ENCODE data around the gene FSHB.

Gene FSHB

GRCh38 chr11:30230714-30231113 is at the start of gene FSHB:
Gene FSHB, plus strand, starts transcription at chr11:30231014. Its CDS starts 889 bp downstream, at chr11:30231903.
- H3K4me1 ChIP-seq (ENCODE audit: control insufficient read depth, insufficient read depth, low read length), result no peaks in the 10 kb centered on the region
- H3K4me3 ChIP-seq (ENCODE audit: low read depth, low read length), result no peak within 1 kb of the TSS
- H3K36me3 ChIP-seq (ENCODE audit: control insufficient read depth in 2 of 2, insufficient read depth in 1 of 2, low read length in 2 of 2), result no peaks in the 10 kb centered on the region
- ChIA-PET CTCF (interaction anchor here (0.6 to 0.7 kb wide), 2 partner anchors 34 to 338 kb away, joined by 3 to 4 read pairs; no protein-coding TSS in a partner anchor), POLR2A (no interaction called here)
- H3K27ac ChIP-seq (ENCODE audit: extremely low read depth, low read depth, low read length), result no peak within 1 kb of the TSS
- TF ChIP-seq ZNF514 (tag by site-specific recombination; IDR thresholded peaks at IDR 0.05) (no peak), ZNF155 (tag by site-specific recombination; IDR thresholded peaks at IDR 0.05) (no peak), ZBTB17 (tag by site-specific recombination; IDR thresholded peaks at IDR 0.05) (no peak), ZNF600 (tag by site-specific recombination; IDR thresholded peaks at IDR 0.05) (no peak), ZNF266 (tag by site-specific recombination; IDR thresholded peaks at IDR 0.05; ENCODE audit: low read depth) (no peak), ZNF16 (tag by site-specific recombination; IDR thresholded peaks at IDR 0.05; ENCODE audit: low read depth) (no peak), ZNF747 (tag by site-specific recombination; IDR thresholded peaks at IDR 0.05) (no peak), ZNF785 (tag by site-specific recombination; IDR thresholded peaks at IDR 0.05) (no peak), KLF17 (tag by site-specific recombination; IDR thresholded peaks at IDR 0.05) (no peak)
- TF ChIP-seq, protein P1, sequence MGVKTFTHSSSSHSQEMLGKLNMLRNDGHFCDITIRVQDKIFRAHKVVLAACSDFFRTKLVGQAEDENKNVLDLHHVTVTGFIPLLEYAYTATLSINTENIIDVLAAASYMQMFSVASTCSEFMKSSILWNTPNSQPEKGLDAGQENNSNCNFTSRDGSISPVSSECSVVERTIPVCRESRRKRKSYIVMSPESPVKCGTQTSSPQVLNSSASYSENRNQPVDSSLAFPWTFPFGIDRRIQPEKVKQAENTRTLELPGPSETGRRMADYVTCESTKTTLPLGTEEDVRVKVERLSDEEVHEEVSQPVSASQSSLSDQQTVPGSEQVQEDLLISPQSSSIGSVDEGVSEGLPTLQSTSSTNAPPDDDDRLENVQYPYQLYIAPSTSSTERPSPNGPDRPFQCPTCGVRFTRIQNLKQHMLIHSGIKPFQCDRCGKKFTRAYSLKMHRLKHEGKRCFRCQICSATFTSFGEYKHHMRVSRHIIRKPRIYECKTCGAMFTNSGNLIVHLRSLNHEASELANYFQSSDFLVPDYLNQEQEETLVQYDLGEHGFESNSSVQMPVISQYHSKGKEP (tag by site-specific recombination; IDR thresholded peaks at IDR 0.05), result no peak
- TF ChIP-seq, protein P2, sequence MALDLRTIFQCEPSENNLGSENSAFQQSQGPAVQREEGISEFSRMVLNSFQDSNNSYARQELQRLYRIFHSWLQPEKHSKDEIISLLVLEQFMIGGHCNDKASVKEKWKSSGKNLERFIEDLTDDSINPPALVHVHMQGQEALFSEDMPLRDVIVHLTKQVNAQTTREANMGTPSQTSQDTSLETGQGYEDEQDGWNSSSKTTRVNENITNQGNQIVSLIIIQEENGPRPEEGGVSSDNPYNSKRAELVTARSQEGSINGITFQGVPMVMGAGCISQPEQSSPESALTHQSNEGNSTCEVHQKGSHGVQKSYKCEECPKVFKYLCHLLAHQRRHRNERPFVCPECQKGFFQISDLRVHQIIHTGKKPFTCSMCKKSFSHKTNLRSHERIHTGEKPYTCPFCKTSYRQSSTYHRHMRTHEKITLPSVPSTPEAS (tag by site-specific recombination; IDR thresholded peaks at IDR 0.05), result no peak
- TF ChIP-seq, protein P3, sequence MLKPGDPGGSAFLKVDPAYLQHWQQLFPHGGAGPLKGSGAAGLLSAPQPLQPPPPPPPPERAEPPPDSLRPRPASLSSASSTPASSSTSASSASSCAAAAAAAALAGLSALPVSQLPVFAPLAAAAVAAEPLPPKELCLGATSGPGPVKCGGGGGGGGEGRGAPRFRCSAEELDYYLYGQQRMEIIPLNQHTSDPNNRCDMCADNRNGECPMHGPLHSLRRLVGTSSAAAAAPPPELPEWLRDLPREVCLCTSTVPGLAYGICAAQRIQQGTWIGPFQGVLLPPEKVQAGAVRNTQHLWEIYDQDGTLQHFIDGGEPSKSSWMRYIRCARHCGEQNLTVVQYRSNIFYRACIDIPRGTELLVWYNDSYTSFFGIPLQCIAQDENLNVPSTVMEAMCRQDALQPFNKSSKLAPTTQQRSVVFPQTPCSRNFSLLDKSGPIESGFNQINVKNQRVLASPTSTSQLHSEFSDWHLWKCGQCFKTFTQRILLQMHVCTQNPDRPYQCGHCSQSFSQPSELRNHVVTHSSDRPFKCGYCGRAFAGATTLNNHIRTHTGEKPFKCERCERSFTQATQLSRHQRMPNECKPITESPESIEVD (tag by site-specific recombination; IDR thresholded peaks at IDR 0.05), result no peak
- H3K9me3 ChIP-seq (ENCODE audit: control insufficient read depth, insufficient read depth, low read depth, low read length), result no peaks in the 10 kb centered on the region

GRCh38 chr11:30186748-30187147 is 44.1 kb upstream of the FSHB start:
- no peaks in the 10 kb centered on the region for H3K9me3 ChIP-seq (ENCODE audit: control insufficient read depth, insufficient read depth, low read depth, low read length)
- no peak overlapping the region for H3K4me3 ChIP-seq (ENCODE audit: low read depth, low read length)
- ChIA-PET CTCF (interaction anchor here (1.0 to 2.4 kb wide), 2 partner anchors 10 to 731 kb away, joined by 4 to 7 read pairs; no protein-coding TSS in a partner anchor), POLR2A (no interaction called here)
- no peaks in the 10 kb centered on the region for H3K4me1 ChIP-seq (ENCODE audit: control insufficient read depth, insufficient read depth, low read length)
- H3K36me3 ChIP-seq (ENCODE audit: control insufficient read depth in 2 of 2, insufficient read depth in 1 of 2, low read length in 2 of 2), result no peaks in the 10 kb centered on the region
- TF ChIP-seq ZNF660 (tag by site-specific recombination; IDR thresholded peaks at IDR 0.05), result no peak
- no peak for TF ChIP-seq ZXDB (tag by site-specific recombination; IDR thresholded peaks at IDR 0.05)
- no peak for TF ChIP-seq ZFP37 (tag by site-specific recombination; IDR thresholded peaks at IDR 0.05)
- TF ChIP-seq ZNF791 (tag by site-specific recombination; IDR thresholded peaks at IDR 0.05), result no peak
- TF ChIP-seq ZNF677 (tag by site-specific recombination; IDR thresholded peaks at IDR 0.05), result no peak
- TF ChIP-seq KLF16 (tag by site-specific recombination; IDR thresholded peaks at IDR 0.05), result no peak
- TF ChIP-seq ELK4 (IDR thresholded peaks at IDR 0.05; ENCODE audit: borderline replicate concordance, low read depth, low read length), result no peak
- TF ChIP-seq PRDM4 (tag by site-specific recombination; IDR thresholded peaks at IDR 0.05), result no peak
- no peak for TF ChIP-seq ZNF664 (tag by site-specific recombination; IDR thresholded peaks at IDR 0.05)
- TF ChIP-seq SP7 (tag by site-specific recombination; IDR thresholded peaks at IDR 0.05), result no peak
- TF ChIP-seq ZNF211 (tag by site-specific recombination; IDR thresholded peaks at IDR 0.05; ENCODE audit: low read depth), result no peak
- H3K27ac ChIP-seq (ENCODE audit: extremely low read depth, low read depth, low read length), result no peak overlapping the region
